NOMO-1 (cell line): Measurements from ENCODE around the gene PIP4P1.
"Not testable (repeated sequence)": the region's sequence is repeated elsewhere in the genome, so short reads cannot be mapped to it uniquely, and the experiment has no call there.

Experiments
- DNase-seq, 2 experiments: peaks; one replicate each; lab custom pipeline; 2025; ENCODE audit not compliant: unreplicated experiment in 2 of 2; lab: John Stamatoyannopoulos, UW

Gene PIP4P1

GRCh38 chr14:20477211-20477876, 16.1 kb upstream of the PIP4P1 start:
- DNase-seq: peak in 1 of 2 experiments; percentile 54

- DNase-seq: no peak
These were observed 15.5 kb upstream of the PIP4P1 start for GRCh38 chr14:20476776-20477175.

GRCh38 chr14:20472536-20473169, 11.4 kb upstream of the PIP4P1 start:
- no peak for DNase-seq

- DNase-seq: no peak
These were observed 9.3 kb upstream of the PIP4P1 start for GRCh38 chr14:20470603-20470901.

GRCh38 chr14:20469890-20470602, 8.8 kb upstream of the PIP4P1 start:
- peak; percentile 60 to 95 for DNase-seq

GRCh38 chr14:20469242-20469889, 8.1 kb upstream of the PIP4P1 start, which contains the start of gene PNP:
TSS of gene PNP (plus strand) at chr14:20469406. CDS start at chr14:20469525, 119 bp downstream.
- peak; percentile 86 to 91 for DNase-seq

GRCh38 chr14:20468764-20469241, 7.6 kb upstream of the PIP4P1 start:
- DNase-seq: no peak

GRCh38 chr14:20460458-20461224, 593 bp downstream of the PIP4P1 start:
- DNase-seq: peak in 1 of 2 experiments; percentile 51

GRCh38 chr14:20458031-20458789, 3.0 kb downstream of the PIP4P1 start:
- DNase-seq: no peak

GRCh38 chr14:20456971-20457370, 4.3 kb downstream of the PIP4P1 start:
- DNase-seq: no peak

- DNase-seq: peak; percentile 88
These were observed 5.6 kb downstream of the PIP4P1 start for GRCh38 chr14:20455355-20456300.

GRCh38 chr14:20454516-20455354, 6.5 kb downstream of the PIP4P1 start, which contains the start of the genes APEX1 and OSGEP:
TSS of gene APEX1 (plus strand) at chr14:20455226. CDS start at chr14:20455646, 420 bp downstream.
TSS of gene OSGEP (minus strand) at chr14:20454812. CDS start at chr14:20454683, 129 bp downstream.
- peak; percentile 98 to 99 for DNase-seq

GRCh38 chr14:20452831-20453230, 8.4 kb downstream of the PIP4P1 start:
- not testable (repeated sequence) for DNase-seq

GRCh38 chr14:20446889-20447288, 14.3 kb downstream of the PIP4P1 start:
- DNase-seq: no peak

- not testable (repeated sequence) for DNase-seq
These were observed 17.6 kb downstream of the PIP4P1 start for GRCh38 chr14:20443650-20444049.

GRCh38 chr14:20441461-20441860, 19.8 kb downstream of the PIP4P1 start:
- DNase-seq: no peak

- DNase-seq: peak; percentile 41 to 52
These were observed 20.4 kb downstream of the PIP4P1 start for GRCh38 chr14:20440882-20441281.

- no peak for DNase-seq
These were observed 20.8 kb downstream of the PIP4P1 start for GRCh38 chr14:20440465-20440864.
